GM19328 (cell line): ENCODE data around the gene GYG1.
A peak's percentile ranks its signal among the peaks of the same experiment; 100 is the strongest.

ENCODE experiments used
- ATAC-seq: cut with Tn5 transposase; IDR thresholded peaks from one replicate; pipeline ENCODE4 v1.9.1; 2021; ENCODE audit warnings: mild to moderate bottlenecking, moderate library complexity; ENCODE audit not compliant: unreplicated experiment

The GYG1 gene

DNA sequence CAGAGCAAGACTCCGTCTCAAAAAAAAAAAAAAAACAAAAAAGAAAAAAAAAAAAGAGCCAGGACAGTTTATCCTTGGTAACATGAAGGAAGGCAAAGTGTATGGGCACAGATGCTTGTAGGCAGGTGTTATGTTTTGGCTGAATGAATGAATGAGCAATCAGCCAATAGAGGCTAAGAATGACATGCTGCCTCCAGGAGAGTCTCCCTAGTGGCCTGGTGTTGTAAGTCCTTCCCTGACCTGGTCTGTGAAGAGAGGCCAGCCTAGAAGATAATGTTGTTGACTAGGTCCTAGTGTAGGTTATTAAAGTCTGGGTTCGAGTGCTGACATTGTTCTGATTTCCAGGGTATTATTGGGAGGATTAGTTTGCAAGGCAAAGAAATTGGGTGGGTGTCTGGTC, 24.9 kb downstream of the GYG1 start:
- no peak for ATAC-seq

DNA sequence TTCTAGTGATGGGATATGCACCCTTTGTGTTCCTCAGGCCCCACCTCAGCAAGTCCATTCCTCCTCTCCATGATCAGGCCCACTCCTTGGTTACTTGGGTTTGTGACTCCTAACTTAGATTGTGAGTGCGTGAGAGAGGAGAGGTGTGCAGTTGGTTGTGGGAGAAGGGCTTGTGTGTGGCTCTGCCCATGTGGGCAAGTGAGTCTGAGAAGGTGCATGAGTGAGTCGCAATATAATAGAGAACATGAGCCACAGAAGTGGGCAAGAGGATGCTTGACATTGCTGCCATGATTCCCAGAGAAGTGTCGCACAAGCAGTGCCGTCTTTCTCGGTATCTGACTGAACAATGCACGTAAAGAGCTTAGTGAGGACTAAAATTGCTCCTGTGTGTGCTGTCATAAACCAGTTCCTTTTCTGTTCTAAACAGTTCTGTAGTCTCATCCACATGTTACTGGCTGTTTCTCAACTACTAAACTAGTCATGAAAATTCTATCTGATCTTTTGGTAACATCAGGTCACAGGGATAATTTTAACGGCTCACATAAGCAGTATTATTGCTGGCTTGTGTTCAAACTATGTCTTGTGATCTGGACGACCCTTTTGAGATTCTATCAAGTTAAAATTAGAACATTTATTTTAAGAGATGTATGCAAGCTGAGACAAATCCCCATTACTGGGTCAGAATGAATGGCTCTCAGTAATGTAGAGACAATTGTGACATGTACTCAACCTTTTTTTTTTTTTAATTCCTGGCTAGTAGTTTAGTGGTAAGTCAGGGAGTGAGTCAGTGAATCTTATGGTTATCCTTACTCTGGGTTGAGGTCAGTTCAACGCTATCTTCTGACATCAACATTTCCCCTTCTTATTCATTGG, 25.6 kb downstream of the GYG1 start:
- no peak for ATAC-seq

DNA sequence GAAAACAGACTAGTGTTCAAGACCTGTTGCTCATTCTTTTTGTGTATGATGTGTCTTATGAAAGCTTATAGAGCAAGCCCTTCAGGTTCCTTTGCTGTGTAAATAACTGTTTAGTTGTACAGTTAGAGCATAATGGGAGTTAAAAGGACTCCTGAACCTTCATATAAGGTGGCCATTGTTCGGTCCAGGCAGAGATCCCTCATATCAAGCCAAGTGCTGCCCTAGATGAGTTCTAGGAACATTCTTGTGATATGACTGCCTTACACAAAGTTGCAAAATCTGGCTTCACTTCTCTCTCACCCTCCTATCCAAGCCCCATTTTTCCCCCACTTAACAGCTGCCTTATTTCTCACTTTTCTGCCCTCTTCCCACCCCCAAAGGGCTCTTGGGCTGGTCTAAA, 26.9 kb downstream of the GYG1 start:
- no peak for ATAC-seq

DNA sequence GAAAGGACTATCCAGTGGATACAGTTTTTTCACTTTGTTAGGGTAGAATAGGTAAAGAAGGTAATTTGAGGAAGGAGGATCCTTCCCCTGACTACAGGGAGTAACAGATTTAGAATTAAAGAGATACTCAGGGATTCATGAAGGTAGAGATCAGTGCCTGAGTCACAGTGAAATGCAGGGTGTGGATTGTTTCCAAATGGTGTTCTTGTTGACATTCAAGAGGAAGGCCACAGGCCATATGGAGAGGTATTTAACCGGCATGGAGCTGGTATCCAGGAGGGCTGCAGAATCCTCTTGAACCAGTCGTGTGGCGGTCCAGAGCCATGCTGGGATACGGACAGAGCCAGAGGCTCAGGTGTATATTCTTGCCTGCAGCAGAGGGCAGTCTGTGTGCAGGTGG, 28.2 kb downstream of the GYG1 start:
- no peak for ATAC-seq

DNA sequence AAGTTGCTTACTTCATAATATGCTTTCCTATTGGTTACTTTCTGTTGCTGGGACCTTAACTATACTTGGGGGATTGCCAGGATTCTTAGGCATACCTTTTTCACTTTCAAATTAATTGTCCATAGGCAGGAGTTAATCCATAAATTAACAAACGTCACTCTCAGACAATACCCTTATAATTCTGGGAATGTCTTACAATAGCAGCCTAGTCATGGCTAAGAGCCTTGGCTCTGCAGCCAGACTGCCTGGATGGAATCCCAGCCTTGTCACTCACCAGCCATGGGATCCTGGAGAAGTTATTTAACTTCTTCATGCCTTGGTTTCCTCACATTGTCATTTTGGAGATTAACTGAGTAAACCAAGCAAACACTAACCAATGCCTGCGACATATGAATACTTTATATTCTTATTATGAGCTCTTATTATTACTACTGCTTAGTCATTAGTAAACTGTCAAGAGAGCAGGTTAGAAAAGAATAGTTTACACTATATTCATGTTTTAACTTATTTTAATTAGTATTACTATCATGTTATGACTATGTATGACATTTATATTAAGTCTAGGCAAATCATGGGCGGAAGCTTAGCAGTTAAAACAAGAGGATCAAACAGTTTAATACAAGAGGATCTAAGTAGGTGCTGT, 29.0 kb downstream of the GYG1 start:
- no peak for ATAC-seq

DNA sequence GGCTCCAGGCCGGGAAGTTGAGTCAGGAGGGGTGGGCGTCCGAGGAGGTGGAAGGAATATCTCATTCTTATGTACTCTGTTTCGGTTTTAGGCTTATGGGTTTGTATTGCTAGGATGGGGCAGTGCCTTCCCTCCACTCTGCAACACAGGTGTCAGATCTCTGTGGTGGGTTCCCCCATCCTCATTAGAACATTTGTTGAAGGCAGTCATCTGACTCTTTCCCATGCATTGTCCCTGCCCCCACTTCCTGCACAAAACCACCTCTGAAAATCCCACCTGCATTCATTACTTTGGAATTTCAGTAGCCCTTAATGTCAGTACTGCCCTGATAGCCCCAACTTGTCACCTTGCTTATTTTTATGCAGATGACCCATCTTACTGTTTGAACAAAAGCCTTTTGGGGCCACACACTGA, 29.5 kb downstream of the GYG1 start:
- no peak for ATAC-seq

DNA sequence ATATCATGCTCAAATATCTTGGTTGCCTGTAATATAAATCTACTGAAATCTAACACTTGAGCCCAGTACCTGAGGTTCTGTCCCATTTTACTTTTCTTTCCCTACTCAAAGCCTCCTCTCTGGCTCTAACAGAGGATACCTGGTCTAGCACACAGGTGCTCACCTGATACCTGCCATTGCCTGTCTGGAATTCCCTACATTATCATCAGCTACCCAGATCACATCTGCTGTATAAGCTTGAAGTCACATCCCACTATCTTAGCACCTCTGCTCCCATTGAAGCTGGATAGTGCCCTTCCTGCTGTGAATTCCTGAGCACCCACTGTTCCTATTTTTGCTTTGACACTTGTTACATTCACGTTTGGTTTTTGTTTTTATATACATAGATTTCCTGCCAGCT, 30.5 kb downstream of the GYG1 start:
- ATAC-seq = no peak

DNA sequence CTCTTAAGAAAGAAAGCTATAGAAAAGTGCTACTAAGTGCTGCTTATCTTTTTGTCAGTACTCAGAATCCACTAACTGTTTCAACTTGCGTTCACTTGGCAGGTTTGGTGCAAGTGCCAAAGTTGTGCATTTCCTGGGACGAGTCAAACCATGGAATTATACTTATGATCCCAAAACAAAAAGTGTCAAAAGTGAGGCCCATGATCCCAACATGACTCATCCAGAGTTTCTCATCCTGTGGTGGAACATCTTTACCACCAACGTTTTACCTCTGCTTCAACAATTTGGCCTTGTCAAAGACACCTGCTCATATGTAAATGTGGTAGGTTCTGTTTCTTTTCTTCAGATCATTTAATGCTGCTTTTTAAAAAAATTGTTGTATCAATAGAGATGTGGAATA, 32.6 kb downstream of the GYG1 start:
- ATAC-seq = no peak

DNA sequence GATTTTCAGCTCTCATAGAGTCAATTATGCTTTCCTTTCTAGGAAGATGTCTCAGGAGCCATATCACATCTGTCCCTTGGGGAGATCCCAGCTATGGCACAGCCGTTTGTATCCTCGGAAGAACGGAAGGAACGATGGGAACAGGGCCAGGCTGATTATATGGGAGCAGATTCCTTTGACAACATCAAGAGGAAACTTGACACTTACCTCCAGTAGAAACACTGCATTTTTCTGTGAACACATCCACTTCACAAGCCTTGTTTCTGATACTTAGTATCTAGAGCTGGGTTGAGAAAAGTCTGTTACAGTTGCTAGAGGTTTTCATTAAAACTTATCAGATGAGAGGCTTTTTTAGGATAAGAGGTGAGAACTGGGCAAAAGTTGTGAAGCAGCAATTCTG, 35.4 kb downstream of the GYG1 start:
- ATAC-seq = no peak

DNA sequence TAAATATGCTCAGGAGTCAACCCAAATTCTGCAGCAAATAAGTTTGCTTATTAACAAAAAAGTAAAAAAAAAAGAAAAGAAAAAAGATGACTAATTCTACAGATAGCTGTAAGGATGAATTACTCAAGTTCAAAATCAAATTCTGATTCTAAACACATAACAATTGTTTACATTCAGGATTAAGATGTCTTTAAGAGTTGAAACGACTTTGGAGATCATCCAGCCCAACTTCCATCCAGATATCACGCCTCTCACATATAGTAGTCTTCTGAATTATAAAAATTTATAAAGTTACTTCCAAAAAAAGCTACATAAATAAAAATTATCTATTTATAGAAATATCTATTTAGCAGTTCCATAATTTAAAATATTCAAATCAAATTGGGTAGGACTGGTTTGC, 39.8 kb downstream of the GYG1 start:
- no peak for ATAC-seq

DNA sequence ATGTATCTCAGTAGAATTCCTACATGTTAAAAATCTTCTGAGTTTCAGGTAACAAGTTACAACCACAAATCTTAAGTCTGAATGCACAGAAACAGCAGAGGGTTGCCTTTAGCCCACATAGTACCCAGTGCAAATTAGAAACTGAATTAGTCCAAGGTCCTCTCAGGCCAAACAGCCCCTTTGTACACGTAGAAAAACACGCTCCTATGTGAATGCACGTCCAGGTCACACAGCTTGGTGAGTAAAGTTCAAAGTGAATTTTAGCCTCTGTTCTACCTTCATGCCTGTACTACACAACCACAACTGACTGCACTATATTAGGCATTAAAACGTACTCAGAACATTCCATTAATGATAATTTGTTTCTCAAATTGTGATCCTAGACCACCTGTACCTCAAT, 46.3 kb downstream of the GYG1 start:
- ATAC-seq = no peak

DNA sequence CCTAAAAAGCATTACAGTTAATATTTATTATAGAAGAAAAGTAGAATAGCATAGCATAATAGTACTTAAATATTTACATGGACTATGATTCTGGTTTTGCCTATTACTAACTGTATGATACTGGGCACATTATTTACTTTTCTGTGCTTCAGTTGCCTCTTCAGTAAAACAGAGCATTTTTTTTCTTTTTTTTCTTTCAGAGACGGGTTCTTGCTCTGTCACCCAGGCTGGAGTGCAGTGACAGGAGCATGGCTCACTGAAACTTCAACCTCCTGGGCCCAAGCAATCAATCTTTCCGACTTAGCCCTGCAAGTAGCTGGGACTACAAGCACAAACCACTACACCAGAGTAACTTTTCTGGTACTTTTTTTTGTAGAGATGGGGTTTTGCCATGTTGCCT, 47.0 kb downstream of the GYG1 start:
- no peak for ATAC-seq

DNA sequence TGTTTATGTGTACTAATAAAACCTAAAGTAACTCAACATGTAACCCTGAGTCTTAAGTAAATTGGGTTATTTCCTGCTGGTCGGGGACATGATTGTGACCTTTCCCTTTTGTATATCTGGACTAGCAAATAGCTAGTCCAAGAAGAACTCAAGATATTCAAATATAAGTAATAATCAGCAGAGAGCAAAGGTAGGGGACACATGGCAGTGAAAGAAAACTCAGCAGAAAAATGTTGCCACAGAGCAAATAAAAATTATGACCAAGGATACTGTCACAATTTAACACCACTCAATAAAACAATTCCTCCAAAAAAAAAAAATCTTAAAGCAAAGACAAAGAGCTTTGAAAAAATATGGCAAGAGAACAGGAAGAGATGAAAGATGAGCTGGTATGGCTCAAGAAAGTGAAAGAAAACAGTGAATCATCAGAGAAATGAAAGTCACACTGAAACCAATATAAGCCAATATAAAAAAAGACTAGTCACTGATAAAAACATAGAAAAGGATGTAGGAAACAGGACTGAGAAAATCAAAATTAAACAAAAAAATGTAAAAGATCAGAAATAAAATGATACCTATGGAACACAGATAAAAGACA, 51.5 kb downstream of the GYG1 start:
- peak; percentile 68 for ATAC-seq

DNA sequence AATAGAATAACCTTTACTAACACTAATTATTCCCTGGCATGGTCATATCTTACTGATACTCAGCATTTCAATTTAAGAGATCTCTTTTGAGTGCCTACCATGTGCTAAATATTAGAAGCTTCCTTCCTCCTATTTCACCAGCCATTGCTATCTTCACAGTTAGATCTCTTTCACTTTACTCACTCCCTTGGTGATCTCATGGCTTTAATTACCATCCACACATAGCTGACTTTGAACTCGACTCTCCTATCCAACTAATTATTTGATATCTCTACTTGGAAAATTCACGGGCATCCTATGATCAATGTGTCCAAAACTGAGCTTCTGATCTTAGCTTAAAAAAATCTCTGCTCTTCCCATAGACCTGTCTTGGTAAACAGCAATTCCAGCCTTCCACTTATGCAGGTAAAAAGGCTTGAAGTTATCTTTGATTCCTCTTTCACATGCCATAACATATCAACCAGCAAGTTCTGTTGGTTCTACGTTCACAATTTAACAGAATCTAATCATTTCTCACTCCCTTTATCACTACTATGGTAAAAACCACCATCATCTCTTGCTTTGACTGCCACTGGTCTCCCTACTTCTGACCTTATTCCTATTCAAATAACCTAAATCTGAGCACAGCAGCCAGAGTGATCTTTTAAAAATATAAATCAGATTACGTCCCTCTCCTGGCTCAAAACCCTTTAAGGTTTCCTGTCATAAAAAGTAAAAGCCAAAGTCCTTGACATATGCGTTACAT, 53.2 kb downstream of the GYG1 start:
- ATAC-seq = no peak

DNA sequence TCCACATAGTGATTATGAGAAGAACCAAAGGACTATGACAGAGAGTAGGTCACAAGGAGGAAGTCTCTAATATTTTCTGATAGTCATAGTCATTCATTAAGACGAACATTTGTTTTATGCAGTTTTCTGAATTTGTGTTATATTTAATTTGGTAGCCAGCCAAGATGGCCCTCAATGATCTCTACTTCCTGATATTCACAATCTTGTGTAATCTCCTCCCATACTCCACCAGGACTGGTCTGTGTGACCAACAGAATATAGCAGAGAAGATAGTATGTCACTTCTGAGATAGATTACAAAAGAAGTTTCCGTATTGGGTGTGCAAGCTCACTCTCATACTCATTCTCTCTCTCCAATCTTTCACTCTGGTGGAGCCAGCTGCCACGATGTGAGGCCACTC, 64.2 kb downstream of the GYG1 start:
- no peak for ATAC-seq

DNA sequence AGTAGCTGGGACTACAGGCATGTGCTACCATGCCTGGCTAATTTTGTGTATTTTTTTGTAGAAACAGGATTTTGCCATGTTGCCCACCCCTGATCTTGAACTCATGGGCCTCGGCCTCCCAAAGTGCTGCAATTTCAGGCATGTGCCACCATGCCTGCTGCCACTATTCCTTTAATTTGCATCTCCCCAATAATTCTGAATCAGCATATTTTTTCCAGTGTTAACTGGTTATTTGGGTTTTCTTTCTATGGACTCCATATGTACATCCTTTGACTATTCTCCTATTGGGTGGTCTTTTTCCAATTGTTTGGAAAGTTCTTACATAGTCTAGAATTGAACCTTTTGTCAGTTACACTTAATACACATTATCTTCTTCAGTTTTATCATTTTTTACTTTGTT, 66.9 kb downstream of the GYG1 start:
- no peak for ATAC-seq

DNA sequence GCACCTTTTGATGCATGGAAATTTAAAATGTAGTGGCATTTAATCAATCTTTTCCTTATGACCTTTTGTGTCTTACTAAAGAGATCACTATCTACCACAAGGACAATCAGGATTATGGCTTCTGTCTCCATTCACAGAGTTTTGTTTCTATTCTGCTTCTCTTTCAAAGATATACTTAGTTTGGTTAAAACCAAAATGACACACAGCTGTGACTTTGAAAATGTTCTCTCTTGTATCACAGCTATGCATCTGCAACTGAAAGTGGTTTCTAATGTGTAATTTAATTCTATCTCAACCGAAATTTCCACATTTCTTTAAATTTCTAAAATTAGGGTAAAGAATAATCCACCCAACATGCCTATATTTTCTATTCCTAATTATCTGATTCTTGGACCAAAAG, 67.3 kb downstream of the GYG1 start:
- no peak for ATAC-seq

DNA sequence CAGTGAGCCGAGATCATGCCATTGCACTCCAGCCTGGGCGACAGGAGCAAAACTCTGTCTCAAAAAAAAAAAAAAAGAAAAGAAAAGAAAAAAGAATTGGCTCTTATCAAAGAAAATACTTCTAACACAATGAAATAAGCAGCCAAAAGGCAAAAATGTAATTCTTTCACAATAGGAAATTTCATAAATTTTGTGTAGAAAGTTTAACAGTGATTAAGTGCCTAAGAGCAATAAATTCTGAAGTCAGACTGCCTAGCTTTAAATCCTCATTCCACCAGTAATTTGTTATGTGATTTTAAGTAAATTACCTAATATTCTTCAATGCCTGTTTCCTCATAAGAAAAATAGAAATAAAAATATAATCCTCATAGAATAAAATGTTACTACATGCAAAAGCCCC, 70.4 kb downstream of the GYG1 start:
- no peak for ATAC-seq

DNA sequence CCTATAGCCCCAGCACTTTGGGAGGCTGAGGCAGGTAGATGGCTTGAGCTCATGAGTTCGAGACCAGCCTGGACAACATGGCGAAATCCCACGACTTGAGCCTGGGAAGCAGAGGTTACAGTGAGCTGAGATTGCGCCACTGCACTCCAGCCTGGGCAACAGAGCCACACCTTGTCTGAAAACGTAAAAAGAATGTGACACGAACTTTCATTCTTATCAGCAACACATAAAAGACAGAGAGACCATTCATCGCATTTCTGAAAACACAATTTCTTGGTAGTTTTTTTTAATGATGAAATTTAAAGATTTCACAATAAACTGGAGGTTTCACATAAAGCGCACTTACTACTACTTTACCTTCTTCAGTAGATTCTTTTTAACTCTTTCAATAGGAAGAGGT, 76.5 kb downstream of the GYG1 start:
- no peak for ATAC-seq
